ENCODE measurements around the gene DHRS3. TPM values are rescaled to one million over a fixed set of nuclear protein-coding genes. Genes with fewer than 3 reads are reported as not detected.

Gene DHRS3
- total RNA-seq, 1 experiment from 2014 or later: 0.19 TPM

DNA sequence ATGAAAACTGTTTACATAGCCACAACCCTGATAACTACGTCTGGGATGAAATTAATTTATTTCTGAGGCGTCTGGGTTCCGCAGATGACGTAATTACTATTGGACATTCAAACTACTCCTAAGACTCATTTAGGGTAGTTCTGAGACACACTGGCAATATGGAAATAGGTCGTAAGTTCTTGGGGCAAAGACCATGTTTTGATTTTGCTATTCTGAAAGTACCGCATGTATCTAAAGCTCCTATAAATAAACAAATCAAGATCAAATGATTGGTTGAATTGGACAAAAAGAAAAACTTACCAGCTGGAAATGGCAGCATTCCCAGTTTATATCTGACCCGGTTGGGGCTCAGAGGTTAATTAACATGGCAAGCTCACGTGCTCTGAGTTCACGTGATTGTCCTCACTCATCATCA, 74.3 kb downstream of the DHRS3 start:
- no peak overlapping the region for H3K4me3 ChIP-seq (ENCODE audit: low read length)
- H3K36me3 ChIP-seq (ENCODE audit: insufficient read depth, low read length): no peaks in the 10 kb centered on the region
- H3K79me2 ChIP-seq (ENCODE audit: low read length): no peaks in the 10 kb centered on the region
- no peak for DNase-seq
- H2AFZ ChIP-seq (ENCODE audit: low read length): no peak overlapping the region
- no peak overlapping the region for H3K4me2 ChIP-seq (ENCODE audit: low read depth, low read length, poor library complexity, severe bottlenecking)
- no peaks in the 10 kb centered on the region for H3K27me3 ChIP-seq (ENCODE audit: low read length)
- no peaks in the 10 kb centered on the region for H3K9me2 ChIP-seq (replicated peaks; ENCODE audit: insufficient read depth, low read length)
- no peaks in the 10 kb centered on the region for H3K4me1 ChIP-seq (ENCODE audit: low read length)
- no peak overlapping the region for H3K9ac ChIP-seq (ENCODE audit: low read length)
- H4K20me1 ChIP-seq (ENCODE audit: insufficient read depth, low read depth, low read length): no peaks in the 10 kb centered on the region
- no peaks in the 10 kb centered on the region for H3K9me3 ChIP-seq (ENCODE audit: low read length)
- H3K27ac ChIP-seq (ENCODE audit: low read length): no peak overlapping the region

DNA sequence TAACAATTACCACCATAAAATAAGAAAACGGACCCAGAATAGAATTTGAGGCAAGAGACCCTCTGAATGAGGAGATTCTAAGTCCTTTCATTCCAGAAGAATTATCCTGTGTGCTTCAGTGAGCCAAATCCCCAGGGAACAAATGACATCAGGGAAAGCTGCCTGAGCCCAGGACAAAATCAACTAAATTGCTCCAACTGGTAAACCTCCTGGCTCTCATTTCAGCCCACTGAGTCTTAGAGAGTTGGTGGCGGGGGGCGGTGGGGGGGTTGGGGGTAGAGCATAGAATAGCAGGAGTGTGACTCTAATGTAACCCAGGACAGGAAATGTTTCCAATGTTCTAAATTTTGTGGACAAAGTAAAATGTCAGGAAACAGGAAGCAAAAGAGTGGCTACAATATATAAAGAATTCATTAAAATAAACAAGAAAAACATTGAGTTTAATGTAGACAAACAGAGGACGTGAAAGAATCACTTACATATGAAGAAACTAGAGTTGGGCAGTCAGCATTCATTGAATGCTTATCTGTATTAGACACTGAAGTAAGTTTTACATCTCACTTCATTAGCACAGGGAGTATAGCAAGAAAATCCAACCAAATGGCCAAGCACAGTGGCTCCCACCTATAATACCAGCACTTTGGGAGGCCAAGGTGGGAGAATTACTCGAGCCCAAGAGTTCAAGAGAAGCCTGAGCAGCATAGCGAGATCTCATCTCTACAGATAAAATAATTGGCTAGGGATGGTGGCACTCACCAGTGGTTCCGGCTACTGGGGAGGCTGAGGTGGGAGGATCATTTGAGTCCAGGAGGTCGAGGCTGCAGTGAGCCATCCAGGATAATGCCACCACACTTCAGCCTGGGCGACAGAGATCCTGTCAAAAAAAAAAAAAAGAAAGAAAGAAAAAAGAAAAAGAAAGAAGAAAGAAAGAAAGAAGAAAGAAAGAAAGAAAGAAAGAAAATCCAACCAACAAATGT, 75.1 kb downstream of the DHRS3 start:
- no peak overlapping the region for H3K4me2 ChIP-seq (ENCODE audit: low read depth, low read length, poor library complexity, severe bottlenecking)

DNA sequence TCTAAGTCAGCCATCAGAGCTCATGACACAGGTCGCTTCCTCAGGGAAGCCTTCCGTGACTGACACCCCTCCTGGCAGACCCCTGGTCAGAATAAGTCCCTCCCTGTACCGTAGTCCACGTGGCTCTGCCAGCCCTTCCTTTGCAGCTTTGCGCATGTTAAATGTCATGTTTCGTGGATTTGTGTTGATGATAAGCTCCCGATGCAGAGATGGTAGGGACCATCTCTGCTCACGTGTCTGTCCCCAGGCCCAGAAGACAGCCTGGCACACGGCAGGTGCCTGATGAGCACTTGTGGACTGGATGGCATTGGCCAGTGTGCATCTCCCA, 75.9 kb downstream of the DHRS3 start:
- no peak for DNase-seq
- no peaks in the 10 kb centered on the region for H3K9me3 ChIP-seq (ENCODE audit: low read length)
- no peak overlapping the region for H3K9ac ChIP-seq (ENCODE audit: low read length)
- no peak overlapping the region for H2AFZ ChIP-seq (ENCODE audit: low read length)
- no peaks in the 10 kb centered on the region for H3K36me3 ChIP-seq (ENCODE audit: insufficient read depth, low read length)
- H3K4me3 ChIP-seq (ENCODE audit: low read length): no peak overlapping the region
- no peaks in the 10 kb centered on the region for H3K79me2 ChIP-seq (ENCODE audit: low read length)
- H3K9me2 ChIP-seq (replicated peaks; ENCODE audit: insufficient read depth, low read length): no peaks in the 10 kb centered on the region
- no peaks in the 10 kb centered on the region for H3K27me3 ChIP-seq (ENCODE audit: low read length)
- H3K27ac ChIP-seq (ENCODE audit: low read length): no peak overlapping the region
- no peaks in the 10 kb centered on the region for H4K20me1 ChIP-seq (ENCODE audit: insufficient read depth, low read depth, low read length)
- H3K4me2 ChIP-seq (ENCODE audit: low read depth, low read length, poor library complexity, severe bottlenecking): no peak overlapping the region
- H3K4me1 ChIP-seq (ENCODE audit: low read length): no peaks in the 10 kb centered on the region

More for the DNA sequence above, 75.1 kb downstream of the DHRS3 start:
- H3K36me3 ChIP-seq (ENCODE audit: insufficient read depth, low read length): no peaks in the 10 kb centered on the region
- no peaks in the 10 kb centered on the region for H3K79me2 ChIP-seq (ENCODE audit: low read length)
- H3K27ac ChIP-seq (ENCODE audit: low read length): no peak overlapping the region
- no peaks in the 10 kb centered on the region for H3K9me3 ChIP-seq (ENCODE audit: low read length)
- no peaks in the 10 kb centered on the region for H3K9me2 ChIP-seq (replicated peaks; ENCODE audit: insufficient read depth, low read length)
- H4K20me1 ChIP-seq (ENCODE audit: insufficient read depth, low read depth, low read length): no peaks in the 10 kb centered on the region
- no peak overlapping the region for H3K9ac ChIP-seq (ENCODE audit: low read length)
- DNase-seq: no peak
- no peaks in the 10 kb centered on the region for H3K4me1 ChIP-seq (ENCODE audit: low read length)
- no peak overlapping the region for H2AFZ ChIP-seq (ENCODE audit: low read length)
- H3K27me3 ChIP-seq (ENCODE audit: low read length): no peaks in the 10 kb centered on the region
- no peak overlapping the region for H3K4me3 ChIP-seq (ENCODE audit: low read length)

DNA sequence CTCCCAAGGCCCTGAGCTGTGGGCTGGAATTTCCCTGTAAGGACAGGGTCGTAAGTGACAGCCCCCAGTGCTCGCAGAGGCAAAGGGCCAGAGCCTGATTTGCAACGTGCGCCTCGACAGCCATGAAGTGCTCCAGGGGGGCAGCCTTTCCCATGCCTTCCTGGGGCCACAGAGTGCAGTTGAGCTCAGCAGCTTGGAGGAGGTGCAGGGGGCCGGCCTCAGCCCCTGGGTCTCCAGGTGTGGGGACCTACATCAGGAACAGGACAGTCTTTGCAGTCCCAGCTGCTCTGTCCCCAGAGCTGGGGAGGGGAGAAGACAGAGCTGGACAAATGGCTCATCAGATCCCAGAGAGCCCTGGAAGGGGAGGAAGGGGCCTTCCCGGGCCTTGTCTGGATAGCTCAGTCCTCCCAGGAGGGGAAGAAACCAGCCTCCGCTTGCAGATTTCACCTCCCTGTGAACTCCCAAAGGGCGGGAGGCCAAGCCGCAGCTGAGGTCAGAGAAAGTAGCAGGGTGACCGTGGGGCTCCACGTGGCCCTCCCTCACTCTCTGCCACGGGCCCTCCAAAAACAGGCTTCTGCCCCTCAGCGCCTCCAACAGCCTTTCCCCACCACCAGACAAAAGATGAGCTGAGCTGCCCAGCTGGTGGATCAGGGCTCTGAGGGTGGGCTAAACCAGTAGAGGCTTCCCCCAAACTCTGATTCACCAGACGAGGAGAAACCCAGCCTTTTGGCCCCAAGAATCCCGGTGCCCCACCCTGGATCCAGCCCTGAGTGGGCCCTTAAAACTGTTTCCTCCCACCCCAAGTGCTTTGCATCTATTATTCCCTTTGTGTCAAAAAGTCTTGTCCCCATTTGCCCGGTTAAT, 76.5 kb downstream of the DHRS3 start:
- no peak overlapping the region for H2AFZ ChIP-seq (ENCODE audit: low read length)
- H3K9me3 ChIP-seq (ENCODE audit: low read length): no peaks in the 10 kb centered on the region
- H4K20me1 ChIP-seq (ENCODE audit: insufficient read depth, low read depth, low read length): no peaks in the 10 kb centered on the region
- H3K9ac ChIP-seq (ENCODE audit: low read length): no peak overlapping the region
- no peaks in the 10 kb centered on the region for H3K79me2 ChIP-seq (ENCODE audit: low read length)
- H3K4me2 ChIP-seq (ENCODE audit: low read depth, low read length, poor library complexity, severe bottlenecking): no peak overlapping the region
- H3K9me2 ChIP-seq (replicated peaks; ENCODE audit: insufficient read depth, low read length): no peaks in the 10 kb centered on the region
- no peak for DNase-seq
- H3K27me3 ChIP-seq (ENCODE audit: low read length): no peaks in the 10 kb centered on the region
- no peak overlapping the region for H3K4me3 ChIP-seq (ENCODE audit: low read length)
- no peak overlapping the region for H3K27ac ChIP-seq (ENCODE audit: low read length)
- H3K36me3 ChIP-seq (ENCODE audit: insufficient read depth, low read length): no peaks in the 10 kb centered on the region
- H3K4me1 ChIP-seq (ENCODE audit: low read length): no peaks in the 10 kb centered on the region

DNA sequence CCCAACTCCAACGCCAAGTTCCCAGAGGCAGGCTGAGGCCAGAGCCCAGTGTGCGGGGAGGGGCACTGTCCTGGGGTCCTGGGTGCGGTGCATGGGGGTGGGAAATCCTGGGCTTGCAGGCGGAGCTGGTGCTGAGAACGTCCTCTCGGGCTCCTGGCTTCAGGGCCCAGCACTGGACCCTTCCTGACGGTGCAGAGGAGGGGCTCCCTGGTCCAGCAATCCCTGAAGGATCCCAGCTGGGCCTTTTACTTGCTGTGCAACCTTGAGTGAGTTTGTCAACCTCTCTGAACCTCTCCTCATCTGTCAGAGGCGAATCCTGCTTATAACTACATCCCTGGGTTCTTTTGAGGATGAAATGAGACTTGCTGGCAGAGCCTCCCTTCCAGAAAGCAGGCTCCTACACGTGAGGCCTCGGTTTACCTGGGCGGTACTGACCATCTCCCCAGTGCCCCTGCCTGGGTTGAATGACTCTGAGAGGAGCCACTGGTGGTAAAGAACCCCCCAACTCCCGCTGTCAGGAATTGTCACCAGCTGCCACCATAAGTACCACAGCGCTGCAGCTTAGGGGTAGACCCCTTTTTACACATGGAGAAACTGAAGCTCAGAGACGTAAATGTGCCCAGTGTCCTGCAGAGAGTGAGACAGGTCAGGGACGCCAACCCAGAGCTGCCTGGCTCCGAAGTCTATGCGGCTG, 77.3 kb downstream of the DHRS3 start:
- no peak overlapping the region for H3K4me3 ChIP-seq (ENCODE audit: low read length)
- no peak for DNase-seq
- H3K9ac ChIP-seq (ENCODE audit: low read length): no peak overlapping the region
- no peaks in the 10 kb centered on the region for H3K4me1 ChIP-seq (ENCODE audit: low read length)
- no peaks in the 10 kb centered on the region for H4K20me1 ChIP-seq (ENCODE audit: insufficient read depth, low read depth, low read length)
- H3K36me3 ChIP-seq (ENCODE audit: insufficient read depth, low read length): no peaks in the 10 kb centered on the region
- no peaks in the 10 kb centered on the region for H3K27me3 ChIP-seq (ENCODE audit: low read length)
- H3K4me2 ChIP-seq (ENCODE audit: low read depth, low read length, poor library complexity, severe bottlenecking): no peak overlapping the region
- H3K79me2 ChIP-seq (ENCODE audit: low read length): no peaks in the 10 kb centered on the region
- H2AFZ ChIP-seq (ENCODE audit: low read length): no peak overlapping the region
- H3K9me2 ChIP-seq (replicated peaks; ENCODE audit: insufficient read depth, low read length): no peaks in the 10 kb centered on the region
- H3K9me3 ChIP-seq (ENCODE audit: low read length): no peaks in the 10 kb centered on the region
- H3K27ac ChIP-seq (ENCODE audit: low read length): no peak overlapping the region

DNA sequence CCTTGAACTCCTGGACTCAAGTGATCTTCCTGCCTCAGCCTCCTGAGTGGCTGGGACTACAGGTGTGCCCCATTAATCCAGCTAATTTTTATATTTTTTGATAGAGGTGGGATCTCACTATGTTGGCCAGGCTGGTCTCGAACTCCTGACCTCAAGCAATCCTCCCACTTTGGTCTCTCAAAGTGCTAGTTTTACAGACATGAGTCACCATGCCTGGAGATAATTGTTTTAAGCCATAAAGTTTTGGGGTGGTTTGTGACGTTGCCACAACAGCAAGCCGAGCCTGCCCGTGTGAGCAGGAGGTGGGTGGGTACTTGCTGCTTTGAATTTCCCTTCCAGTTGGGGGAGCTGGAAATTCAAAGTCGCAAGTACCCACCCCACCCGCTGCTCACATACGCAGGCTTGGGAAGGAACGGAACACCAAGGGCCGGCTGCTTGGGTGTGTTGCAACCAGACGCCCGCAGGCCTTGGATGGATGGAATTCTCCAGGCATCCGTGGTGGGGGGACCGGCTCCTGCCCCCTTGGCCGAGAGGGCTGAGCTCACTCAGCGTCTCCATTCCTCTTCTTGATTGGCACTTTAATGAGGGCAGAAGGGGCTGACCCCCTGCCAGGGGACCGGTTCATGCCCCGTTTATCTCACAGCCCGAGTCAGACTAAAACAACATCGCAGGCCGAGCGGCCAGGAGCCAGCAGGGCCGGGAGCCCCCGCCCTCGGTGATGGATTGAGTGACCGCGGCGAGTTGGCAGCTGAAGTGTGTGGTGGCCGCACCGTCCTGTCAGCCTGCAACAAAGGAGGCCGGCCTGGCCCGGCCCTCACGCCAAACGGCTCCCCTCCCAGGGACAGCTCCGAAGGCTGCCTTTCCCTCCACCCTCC, 78.1 kb downstream of the DHRS3 start:
- Histone ChIP-seq H3K9me3 (ENCODE audit: low read length) (no peaks in the 10 kb centered on the region), H3K9me2 (replicated peaks; ENCODE audit: insufficient read depth, low read length) (no peaks in the 10 kb centered on the region), H3K79me2 (ENCODE audit: low read length) (no peaks in the 10 kb centered on the region), H3K4me1 (ENCODE audit: low read length) (no peaks in the 10 kb centered on the region), H3K9ac (ENCODE audit: low read length) (no peak overlapping the region), H3K27me3 (ENCODE audit: low read length) (no peaks in the 10 kb centered on the region), H3K4me2 (ENCODE audit: low read depth, low read length, poor library complexity, severe bottlenecking) (no peak overlapping the region), H3K27ac (ENCODE audit: low read length) (no peak overlapping the region), H4K20me1 (ENCODE audit: insufficient read depth, low read depth, low read length) (no peaks in the 10 kb centered on the region), H3K4me3 (ENCODE audit: low read length) (no peak overlapping the region), H2AFZ (ENCODE audit: low read length) (no peak overlapping the region), H3K36me3 (ENCODE audit: insufficient read depth, low read length) (no peaks in the 10 kb centered on the region)
- DNase-seq: no peak

DNA sequence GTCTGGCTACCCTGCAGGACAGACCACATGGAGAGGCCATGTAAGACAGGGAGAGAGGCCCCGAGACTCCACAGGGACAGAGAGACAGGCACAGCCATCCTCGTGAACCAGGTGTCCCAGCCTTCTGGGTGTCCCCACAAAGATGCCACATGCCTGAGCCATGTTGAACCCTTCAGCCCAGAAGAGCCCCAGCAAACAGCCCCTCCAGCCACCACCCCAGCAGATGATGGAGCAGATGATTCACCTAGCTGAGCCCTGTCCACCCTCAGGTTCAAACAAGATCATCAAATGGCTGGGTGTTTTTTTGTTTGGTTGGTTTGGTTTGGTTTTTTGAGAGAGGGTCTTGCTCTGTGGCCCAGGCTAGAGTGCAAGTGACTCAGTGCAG, 78.7 kb downstream of the DHRS3 start:
- H3K4me3 ChIP-seq (ENCODE audit: low read length): no peak overlapping the region
- H3K9me3 ChIP-seq (ENCODE audit: low read length): no peaks in the 10 kb centered on the region
- H2AFZ ChIP-seq (ENCODE audit: low read length): no peak overlapping the region
- H3K27me3 ChIP-seq (ENCODE audit: low read length): no peaks in the 10 kb centered on the region
- H3K4me2 ChIP-seq (ENCODE audit: low read depth, low read length, poor library complexity, severe bottlenecking): no peak overlapping the region
- H3K36me3 ChIP-seq (ENCODE audit: insufficient read depth, low read length): no peaks in the 10 kb centered on the region
- H3K79me2 ChIP-seq (ENCODE audit: low read length): no peaks in the 10 kb centered on the region
- no peaks in the 10 kb centered on the region for H4K20me1 ChIP-seq (ENCODE audit: insufficient read depth, low read depth, low read length)
- H3K9me2 ChIP-seq (replicated peaks; ENCODE audit: insufficient read depth, low read length): no peaks in the 10 kb centered on the region
- no peak overlapping the region for H3K9ac ChIP-seq (ENCODE audit: low read length)
- no peak overlapping the region for H3K27ac ChIP-seq (ENCODE audit: low read length)
- H3K4me1 ChIP-seq (ENCODE audit: low read length): no peaks in the 10 kb centered on the region
- DNase-seq: no peak
